Neural cell (in vitro differentiated cells): ENCODE measurements around the gene DIDO1.

Experiments
- MXI1 ChIP-seq: fragments of 450-650 bp; conservative IDR thresholded peaks from 2 replicates; pipeline ENCODE4 v1.6.1; 2014; ENCODE audit warnings: antibody characterized with exemption, mild to moderate bottlenecking; ENCODE audit not compliant: poor library complexity, severe bottlenecking
- REST ChIP-seq: IDR thresholded peaks from 2 replicates; pipeline ENCODE4 v1.6.1; 2012; ENCODE audit warnings: borderline replicate concordance
- TF ChIP-seq, protein P1 (sequence below): fragments of 450-650 bp; IDR thresholded peaks from 2 replicates; pipeline ENCODE4 v1.5.1; 2014; ENCODE audit warnings: antibody characterized with exemption, mild to moderate bottlenecking, moderate library complexity; ENCODE audit not compliant: poor library complexity, severe bottlenecking

DNA sequence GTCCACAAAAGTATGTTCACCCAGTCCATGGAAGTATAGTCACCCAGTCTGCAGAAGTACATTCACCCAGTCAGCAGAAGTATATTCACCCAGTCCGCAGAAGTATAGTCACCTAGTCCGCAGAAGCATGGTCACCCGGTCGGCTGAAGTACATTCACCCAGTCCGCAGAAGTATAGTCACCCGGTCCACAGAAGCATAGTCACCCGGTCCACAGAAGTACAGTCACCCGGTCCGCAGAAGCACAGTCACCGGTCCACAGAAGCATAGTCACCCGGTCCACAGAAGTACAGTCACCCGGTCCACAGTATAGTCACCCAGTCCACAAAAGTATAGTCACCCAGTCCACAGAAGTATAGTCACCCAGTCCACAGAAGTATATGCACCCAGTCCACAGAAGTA lies 73.5 kb downstream of the DIDO1 start:
- TF ChIP-seq, protein P1, sequence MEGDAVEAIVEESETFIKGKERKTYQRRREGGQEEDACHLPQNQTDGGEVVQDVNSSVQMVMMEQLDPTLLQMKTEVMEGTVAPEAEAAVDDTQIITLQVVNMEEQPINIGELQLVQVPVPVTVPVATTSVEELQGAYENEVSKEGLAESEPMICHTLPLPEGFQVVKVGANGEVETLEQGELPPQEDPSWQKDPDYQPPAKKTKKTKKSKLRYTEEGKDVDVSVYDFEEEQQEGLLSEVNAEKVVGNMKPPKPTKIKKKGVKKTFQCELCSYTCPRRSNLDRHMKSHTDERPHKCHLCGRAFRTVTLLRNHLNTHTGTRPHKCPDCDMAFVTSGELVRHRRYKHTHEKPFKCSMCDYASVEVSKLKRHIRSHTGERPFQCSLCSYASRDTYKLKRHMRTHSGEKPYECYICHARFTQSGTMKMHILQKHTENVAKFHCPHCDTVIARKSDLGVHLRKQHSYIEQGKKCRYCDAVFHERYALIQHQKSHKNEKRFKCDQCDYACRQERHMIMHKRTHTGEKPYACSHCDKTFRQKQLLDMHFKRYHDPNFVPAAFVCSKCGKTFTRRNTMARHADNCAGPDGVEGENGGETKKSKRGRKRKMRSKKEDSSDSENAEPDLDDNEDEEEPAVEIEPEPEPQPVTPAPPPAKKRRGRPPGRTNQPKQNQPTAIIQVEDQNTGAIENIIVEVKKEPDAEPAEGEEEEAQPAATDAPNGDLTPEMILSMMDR: no peak
- TF ChIP-seq REST (no peak), MXI1 (no peak)
